WERI-Rb-1 (cell line): Measurements from ENCODE around the gene SHISA9.
"Not testable (repeated sequence)": the region's sequence is repeated elsewhere in the genome, so short reads cannot be mapped to it uniquely, and the experiment has no call there.

Experiments used
- DNase-seq: peaks from one replicate; pipeline ENCODE4 v3.0.0-alpha.2; 2020
- H3K27ac ChIP-seq: fragments of 250-450 bp; sonication (Bioruptor Pico); 2 replicates; pipeline ENCODE4 v1.5.1; 2020; ENCODE audit warnings: mild to moderate bottlenecking, moderate library complexity
- H3K27me3 ChIP-seq: fragments of 250-450 bp; sonication (Bioruptor Pico); 2 replicates; pipeline ENCODE4 v1.5.1; 2021; ENCODE audit warnings: mild to moderate bottlenecking, low read depth, moderate library complexity; ENCODE audit not compliant: insufficient read depth, severe bottlenecking
- H3K36me3 ChIP-seq: fragments of 250-450 bp; sonication (Bioruptor Pico); 2 replicates; pipeline ENCODE4 v1.5.1; 2020; ENCODE audit warnings: mild to moderate bottlenecking, moderate library complexity
- H3K4me3 ChIP-seq: 2 replicates; pipeline ENCODE4 v1.5.1; 2011; ENCODE audit warnings: low read depth, mild to moderate bottlenecking, control low read depth, low read length
- H3K9me3 ChIP-seq: fragments of 250-450 bp; sonication (Bioruptor Pico); 2 replicates; pipeline ENCODE4 v1.5.1; 2021; ENCODE audit warnings: mild to moderate bottlenecking, moderate library complexity; ENCODE audit not compliant: severe bottlenecking
- CTCF ChIP-seq: IDR thresholded peaks from 2 replicates; pipeline ENCODE4 v1.5.1; 2011; ENCODE audit warnings: low read depth, mild to moderate bottlenecking, control low read depth, inconsistent platforms, low read length

SHISA9 gene

GRCh38 chr16:12920739-12921138, 19.3 kb downstream of the SHISA9 start:
- Histone ChIP-seq H3K27me3 (no peaks in the 10 kb centered on the region), H3K27ac (no peak overlapping the region), H3K4me3 (no peak overlapping the region), H3K36me3 (no peaks in the 10 kb centered on the region), H3K9me3 (no peaks in the 10 kb centered on the region)
- TF ChIP-seq CTCF: no peak
- no peak for DNase-seq

- not testable (repeated sequence) for H3K27me3 ChIP-seq, DNase-seq, H3K27ac ChIP-seq, H3K36me3 ChIP-seq, H3K4me3 ChIP-seq, H3K9me3 ChIP-seq
These were observed 22.2 kb downstream of the SHISA9 start for GRCh38 chr16:12923640-12924039.

- DNase-seq: no peak
- Histone ChIP-seq H3K9me3 (no peaks in the 10 kb centered on the region), H3K27me3 (no peaks in the 10 kb centered on the region), H3K4me3 (no peak overlapping the region), H3K36me3 (no peaks in the 10 kb centered on the region), H3K27ac (no peak overlapping the region)
- no peak for TF ChIP-seq CTCF
These were observed 23.8 kb downstream of the SHISA9 start for GRCh38 chr16:12925026-12925800.

- H3K36me3 ChIP-seq: no peaks in the 10 kb centered on the region
- H3K27ac ChIP-seq: no peak overlapping the region
- no peaks in the 10 kb centered on the region for H3K27me3 ChIP-seq
- no peak for TF ChIP-seq CTCF
- H3K4me3 ChIP-seq: no peak overlapping the region
- no peaks in the 10 kb centered on the region for H3K9me3 ChIP-seq
- no peak for DNase-seq
These were observed 26.2 kb downstream of the SHISA9 start for GRCh38 chr16:12927591-12927990.

GRCh38 chr16:12930881-12931280, 29.5 kb downstream of the SHISA9 start:
- no peaks in the 10 kb centered on the region for H3K36me3 ChIP-seq
- no peaks in the 10 kb centered on the region for H3K27me3 ChIP-seq
- H3K27ac ChIP-seq: no peak overlapping the region
- no peaks in the 10 kb centered on the region for H3K9me3 ChIP-seq
- DNase-seq: no peak
- no peak overlapping the region for H3K4me3 ChIP-seq
- no peak for TF ChIP-seq CTCF

GRCh38 chr16:12936391-12936790, 35.0 kb downstream of the SHISA9 start:
- no peaks in the 10 kb centered on the region for H3K9me3 ChIP-seq
- H3K4me3 ChIP-seq: no peak overlapping the region
- H3K27ac ChIP-seq: no peak overlapping the region
- no peak for TF ChIP-seq CTCF
- H3K27me3 ChIP-seq: no peaks in the 10 kb centered on the region
- no peak for DNase-seq
- no peaks in the 10 kb centered on the region for H3K36me3 ChIP-seq
